Testis (tissue), 2 donors: ENCODE data around the gene OR6Y1.

Source experiments
- CTCF ChIP-seq, 3 experiments: fragments of 450-650 bp in 2 of 3; fragments of 200-600 bp in 1 of 3; sonication (generic) in 1 of 3; IDR thresholded peaks; one replicate each; pipeline ENCODE4 v1.5.1; 2016 to 2019; ENCODE audit warnings: antibody characterized with exemption in 3 of 3, mild to moderate bottlenecking in 2 of 3, moderate library complexity in 1 of 3
- POLR2A ChIP-seq: fragments of 450-650 bp; IDR thresholded peaks from one replicate; pipeline ENCODE4 v1.6.1; 2017; ENCODE audit warnings: antibody characterized with exemption, mild to moderate bottlenecking, moderate library complexity

GRCh38 chr1:158554352-158554751 is at the start of gene OR6Y1:
- TF ChIP-seq CTCF (IDR thresholded peaks at IDR 0.05) (no peak), POLR2A (no peak)
